GM18511 (cell line): ENCODE results near the gene ALB.

ENCODE experiments used
- ATAC-seq: cut with Tn5 transposase; IDR thresholded peaks from one replicate; pipeline ENCODE4 v1.9.1; 2021; ENCODE audit warnings: mild to moderate bottlenecking, moderate library complexity; ENCODE audit not compliant: unreplicated experiment

ALB gene

DNA sequence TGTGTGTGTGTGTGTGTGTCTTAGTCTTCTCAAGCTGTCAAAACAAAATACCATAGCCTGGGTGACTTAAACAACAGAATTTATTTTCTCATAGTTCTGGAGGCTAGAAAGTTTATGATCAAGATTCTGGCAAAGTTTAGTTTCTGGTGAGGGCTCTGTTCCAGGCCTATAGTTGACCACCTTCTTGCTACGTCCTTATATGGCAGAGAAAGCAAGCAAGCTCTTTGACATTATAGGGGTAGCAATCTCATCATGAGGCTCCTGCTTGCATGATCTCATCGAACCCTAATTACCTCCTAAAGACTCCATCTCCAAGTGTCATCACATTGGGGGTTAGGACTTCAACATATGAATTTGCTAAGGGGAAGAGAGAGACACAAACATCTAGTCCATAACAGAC lies 25.0 kb downstream of the ALB start:
- ATAC-seq = no peak

DNA sequence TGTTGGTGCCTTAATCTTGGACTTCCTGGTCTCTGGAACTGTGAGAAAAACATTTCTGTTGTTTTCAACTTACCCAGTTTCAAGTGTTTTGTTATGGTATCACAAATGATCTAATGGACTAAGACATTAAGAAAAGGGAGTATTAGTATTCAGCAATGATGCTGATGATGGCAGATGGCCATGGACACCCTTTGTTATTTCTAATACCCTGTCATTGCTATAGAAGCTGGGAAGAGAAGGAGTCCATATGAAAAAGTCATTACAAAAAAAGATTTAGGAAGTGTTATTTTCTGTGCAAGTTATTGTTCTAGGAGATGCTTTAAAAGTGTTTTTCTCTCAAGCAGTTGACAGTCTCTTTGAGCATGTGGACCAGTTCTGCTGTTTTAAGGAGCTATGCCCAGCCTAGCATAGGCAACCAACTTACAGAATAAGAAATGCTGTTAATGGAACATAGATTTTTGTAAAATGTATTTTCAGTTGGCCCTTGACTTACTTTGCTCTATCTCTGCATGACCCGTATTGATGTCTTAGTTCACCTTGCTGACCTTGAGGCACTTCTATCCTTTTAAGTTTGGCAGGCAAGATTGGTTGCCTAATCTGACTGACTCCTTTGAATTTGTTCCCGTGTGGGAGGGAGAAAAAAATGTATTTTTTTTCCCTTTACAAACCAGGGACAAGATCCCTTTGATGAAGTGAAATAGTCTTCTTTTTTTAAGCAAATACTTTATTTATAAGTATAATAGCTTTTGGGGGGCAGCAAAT lies 25.9 kb downstream of the ALB start:
- ATAC-seq = no peak

DNA sequence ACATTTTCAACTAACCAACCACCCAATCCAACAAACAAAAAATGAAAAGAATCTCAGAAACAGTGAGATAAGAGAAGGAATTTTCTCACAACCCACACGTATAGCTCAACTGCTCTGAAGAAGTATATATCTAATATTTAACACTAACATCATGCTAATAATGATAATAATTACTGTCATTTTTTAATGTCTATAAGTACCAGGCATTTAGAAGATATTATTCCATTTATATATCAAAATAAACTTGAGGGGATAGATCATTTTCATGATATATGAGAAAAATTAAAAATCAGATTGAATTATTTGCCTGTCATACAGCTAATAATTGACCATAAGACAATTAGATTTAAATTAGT lies 27.7 kb downstream of the ALB start:
- ATAC-seq = no peak

DNA sequence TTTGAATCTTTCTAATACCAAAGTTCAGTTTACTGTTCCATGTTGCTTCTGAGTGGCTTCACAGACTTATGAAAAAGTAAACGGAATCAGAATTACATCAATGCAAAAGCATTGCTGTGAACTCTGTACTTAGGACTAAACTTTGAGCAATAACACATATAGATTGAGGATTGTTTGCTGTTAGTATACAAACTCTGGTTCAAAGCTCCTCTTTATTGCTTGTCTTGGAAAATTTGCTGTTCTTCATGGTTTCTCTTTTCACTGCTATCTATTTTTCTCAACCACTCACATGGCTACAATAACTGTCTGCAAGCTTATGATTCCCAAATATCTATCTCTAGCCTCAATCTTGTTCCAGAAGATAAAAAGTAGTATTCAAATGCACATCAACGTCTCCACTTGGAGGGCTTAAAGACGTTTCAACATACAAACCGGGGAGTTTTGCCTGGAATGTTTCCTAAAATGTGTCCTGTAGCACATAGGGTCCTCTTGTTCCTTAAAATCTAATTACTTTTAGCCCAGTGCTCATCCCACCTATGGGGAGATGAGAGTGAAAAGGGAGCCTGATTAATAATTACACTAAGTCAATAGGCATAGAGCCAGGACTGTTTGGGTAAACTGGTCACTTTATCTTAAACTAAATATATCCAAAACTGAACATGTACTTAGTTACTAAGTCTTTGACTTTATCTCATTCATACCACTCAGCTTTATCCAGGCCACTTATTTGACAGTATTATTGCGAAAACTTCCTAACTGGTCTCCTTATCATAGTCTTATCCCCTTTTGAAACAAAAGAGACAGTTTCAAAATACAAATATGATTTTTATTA lies 28.3 kb downstream of the ALB start:
- no peak for ATAC-seq

DNA sequence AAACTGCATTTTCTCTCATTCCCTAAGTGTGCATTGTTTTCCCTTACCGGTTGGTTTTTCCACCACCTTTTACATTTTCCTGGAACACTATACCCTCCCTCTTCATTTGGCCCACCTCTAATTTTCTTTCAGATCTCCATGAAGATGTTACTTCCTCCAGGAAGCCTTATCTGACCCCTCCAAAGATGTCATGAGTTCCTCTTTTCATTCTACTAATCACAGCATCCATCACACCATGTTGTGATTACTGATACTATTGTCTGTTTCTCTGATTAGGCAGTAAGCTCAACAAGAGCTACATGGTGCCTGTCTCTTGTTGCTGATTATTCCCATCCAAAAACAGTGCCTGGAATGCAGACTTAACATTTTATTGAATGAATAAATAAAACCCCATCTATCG lies 29.1 kb downstream of the ALB start:
- ATAC-seq = no peak

DNA sequence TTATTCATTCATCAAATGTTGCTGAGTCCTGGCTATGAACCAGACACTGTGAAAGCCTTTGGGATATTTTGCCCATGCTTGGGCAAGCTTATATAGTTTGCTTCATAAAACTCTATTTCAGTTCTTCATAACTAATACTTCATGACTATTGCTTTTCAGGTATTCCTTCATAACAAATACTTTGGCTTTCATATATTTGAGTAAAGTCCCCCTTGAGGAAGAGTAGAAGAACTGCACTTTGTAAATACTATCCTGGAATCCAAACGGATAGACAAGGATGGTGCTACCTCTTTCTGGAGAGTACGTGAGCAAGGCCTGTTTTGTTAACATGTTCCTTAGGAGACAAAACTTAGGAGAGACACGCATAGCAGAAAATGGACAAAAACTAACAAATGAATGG lies 30.2 kb downstream of the ALB start:
- ATAC-seq = peak; percentile 72

DNA sequence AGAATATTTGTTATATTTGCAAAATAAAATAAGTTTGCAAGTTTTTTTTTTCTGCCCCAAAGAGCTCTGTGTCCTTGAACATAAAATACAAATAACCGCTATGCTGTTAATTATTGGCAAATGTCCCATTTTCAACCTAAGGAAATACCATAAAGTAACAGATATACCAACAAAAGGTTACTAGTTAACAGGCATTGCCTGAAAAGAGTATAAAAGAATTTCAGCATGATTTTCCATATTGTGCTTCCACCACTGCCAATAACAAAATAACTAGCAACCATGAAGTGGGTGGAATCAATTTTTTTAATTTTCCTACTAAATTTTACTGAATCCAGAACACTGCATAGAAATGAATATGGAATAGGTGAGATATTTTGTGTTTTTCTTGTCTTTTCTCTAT lies 31.9 kb downstream of the ALB start, which contains the start of gene AFP:
TSS of gene AFP (plus strand) at position 238 of the 400 bp plus-strand sequence. CDS start at position 280, 42 bp downstream.
- no peak for ATAC-seq

DNA sequence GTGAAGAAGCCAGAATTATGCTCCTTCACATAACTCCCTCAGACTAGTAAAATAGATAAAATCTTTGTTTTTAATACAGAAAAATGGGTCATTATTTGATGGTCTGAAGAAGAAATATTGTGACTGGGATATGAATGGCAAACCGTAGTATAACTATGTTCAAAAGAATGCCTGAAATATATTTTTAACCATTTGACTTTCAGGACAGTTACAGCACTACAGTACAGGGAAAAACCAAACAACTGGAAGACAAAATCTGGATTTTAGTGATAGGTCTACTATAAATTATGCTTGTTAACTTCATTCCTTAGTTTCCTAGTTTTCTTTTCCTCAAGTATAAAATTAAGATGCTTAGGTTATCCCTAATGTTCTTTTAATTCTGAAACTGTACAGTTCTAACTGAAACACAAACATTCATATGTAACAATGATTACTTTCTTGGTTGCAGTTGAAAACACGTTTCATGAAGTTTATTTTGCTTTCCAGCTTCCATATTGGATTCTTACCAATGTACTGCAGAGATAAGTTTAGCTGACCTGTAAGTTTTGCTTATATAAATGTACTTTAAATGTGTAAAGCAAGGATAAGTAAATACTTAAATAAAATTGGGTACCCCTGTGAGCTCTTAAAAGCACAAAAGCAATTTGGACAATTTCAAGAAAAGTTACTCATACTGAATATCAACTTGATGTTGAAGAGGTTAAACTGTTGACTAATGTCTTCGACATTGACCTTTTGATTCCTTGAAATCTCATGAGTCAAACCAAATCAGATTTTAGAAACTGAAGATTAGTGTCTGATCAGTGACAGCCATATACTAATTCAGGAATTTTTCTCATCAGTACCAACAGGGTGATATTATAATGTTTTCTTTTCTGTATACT lies 32.8 kb downstream of the ALB start:
- ATAC-seq = no peak

DNA sequence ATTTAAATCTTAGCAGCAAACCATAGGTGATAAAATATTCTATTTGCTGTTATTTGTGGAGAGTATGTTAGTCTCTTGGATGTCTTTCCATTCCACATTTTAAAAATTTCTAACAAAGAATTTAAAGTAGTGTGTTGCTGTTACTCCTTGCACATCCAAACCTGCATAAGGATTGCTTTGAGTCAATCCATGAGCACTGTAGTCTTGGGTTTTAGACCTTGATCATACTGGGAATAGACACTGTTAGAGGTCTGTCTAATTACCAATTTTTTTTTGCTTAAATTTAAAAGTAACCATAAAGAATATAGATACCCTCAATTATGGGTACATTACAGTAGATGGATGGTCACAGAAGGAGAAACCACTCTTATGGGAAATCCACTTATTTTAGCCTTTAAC lies 33.5 kb downstream of the ALB start:
- ATAC-seq = no peak

DNA sequence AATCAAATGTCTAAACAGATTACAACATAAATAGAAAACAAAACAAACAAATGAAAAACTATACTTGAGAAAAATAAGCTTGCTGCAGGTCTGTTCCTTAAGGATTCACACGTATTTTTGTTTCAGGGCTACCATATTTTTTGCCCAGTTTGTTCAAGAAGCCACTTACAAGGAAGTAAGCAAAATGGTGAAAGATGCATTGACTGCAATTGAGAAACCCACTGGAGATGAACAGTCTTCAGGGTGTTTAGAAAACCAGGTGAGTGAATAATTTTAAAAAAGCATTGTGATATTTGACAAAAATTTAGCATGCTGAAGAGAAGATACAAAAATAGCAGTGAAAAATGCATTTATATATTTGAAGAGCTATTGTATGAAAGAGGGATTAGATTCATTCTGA lies 34.0 kb downstream of the ALB start:
- no peak for ATAC-seq

DNA sequence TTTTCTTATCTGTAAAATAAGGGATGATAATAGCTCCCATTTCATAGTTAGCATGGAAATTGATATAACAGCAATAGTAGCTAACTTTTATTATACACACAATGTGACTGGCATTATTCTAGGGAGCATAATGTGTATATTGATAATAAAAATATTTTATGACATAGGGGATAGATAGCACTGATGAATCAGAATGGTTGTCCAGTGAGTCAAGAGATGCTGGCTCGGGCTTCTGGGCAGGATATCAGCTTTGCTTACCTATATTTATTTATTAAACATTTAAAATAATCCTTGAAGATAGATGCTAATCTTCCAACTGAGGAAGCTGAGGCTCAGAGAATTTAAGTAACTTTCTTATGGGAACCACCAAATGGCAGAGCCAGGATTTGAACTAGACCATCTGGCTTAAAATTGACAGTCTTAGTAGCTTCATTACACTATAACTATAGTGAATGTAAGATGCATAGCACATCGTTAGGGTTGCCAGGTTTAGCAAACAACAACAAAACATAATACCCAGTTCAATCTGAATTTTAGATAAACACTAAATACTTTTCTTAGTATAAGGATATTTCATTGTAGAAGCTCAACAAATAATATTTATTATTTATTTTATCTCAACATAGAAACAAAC lies 34.6 kb downstream of the ALB start:
- ATAC-seq = no peak

DNA sequence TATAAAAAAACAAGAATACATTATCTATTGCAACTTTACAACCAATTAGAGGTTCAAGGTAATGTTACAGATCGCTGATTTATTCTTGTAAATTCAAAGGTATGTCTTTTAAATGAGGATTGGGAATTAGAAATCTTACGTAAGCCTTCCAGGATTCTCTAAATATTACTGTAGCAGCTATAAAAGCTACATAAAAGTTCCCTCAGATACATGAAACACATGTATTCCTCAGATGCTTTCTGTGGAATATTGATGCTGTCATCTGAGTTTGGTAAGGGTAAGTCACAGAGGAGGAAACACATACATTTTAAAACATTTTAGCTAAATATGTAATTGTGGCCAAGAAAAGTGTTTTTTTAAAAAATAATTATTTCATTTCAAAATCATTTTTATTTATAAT lies 35.4 kb downstream of the ALB start:
- no peak for ATAC-seq

DNA sequence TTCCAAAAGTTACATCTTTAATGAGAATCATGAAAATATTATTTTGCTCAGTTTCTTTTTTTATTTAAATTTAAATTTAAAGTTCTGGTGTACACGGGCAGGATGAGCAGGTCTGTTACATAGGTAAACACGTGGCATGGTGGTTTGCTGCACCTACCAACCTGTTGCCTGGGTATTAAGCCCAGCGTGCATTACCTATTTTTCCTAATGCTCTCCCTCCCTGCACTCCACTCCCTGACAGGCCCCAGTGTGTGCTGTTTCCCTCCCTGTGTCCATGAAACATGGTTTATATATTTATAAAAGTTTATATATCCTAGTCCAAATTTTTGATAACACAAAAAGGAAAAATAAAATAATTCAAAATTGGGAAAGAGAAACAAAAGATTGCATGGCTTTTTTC lies 35.9 kb downstream of the ALB start:
- ATAC-seq = no peak

DNA sequence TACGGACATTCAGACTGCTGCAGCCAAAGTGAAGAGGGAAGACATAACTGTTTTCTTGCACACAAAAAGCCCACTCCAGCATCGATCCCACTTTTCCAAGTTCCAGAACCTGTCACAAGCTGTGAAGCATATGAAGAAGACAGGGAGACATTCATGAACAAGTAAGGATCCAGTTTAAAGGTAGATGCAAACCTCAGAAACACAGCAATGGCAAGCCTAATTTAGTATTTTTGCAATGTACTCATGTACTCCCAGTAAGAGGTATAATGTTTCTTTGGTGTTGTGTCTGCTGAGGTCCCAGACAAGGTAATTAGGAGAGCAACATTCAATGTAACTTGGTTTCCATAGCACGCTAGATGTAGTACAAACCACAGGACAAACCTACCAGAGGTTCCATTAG lies 36.6 kb downstream of the ALB start:
- ATAC-seq = no peak

DNA sequence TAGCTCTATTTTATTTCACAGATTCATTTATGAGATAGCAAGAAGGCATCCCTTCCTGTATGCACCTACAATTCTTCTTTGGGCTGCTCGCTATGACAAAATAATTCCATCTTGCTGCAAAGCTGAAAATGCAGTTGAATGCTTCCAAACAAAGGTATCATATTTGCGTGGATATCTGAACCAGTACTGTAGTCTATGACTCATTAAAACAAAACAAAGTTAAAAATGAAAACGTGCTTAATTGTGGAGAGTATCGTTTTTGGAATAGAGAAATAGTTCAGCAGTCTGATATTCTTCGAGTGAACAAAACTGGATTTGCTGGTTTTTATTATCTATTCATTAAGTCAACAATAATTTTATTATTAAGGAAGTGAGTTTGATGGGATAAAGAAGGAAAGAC lies 38.2 kb downstream of the ALB start:
- ATAC-seq = no peak

DNA sequence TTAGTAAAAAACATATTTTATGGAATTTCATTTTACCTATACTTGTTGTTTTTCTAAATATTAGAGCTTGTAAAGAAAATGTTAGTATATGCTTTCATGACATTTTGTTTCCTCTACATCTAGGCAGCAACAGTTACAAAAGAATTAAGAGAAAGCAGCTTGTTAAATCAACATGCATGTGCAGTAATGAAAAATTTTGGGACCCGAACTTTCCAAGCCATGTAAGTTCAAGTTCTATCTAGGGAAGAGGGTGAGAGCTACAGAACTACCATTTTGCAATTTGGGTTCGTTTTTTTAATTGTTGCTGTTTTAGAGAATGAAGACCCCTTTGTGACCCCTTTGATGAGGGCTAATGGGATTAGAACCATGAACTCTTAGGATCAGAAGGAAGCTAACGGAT lies 39.1 kb downstream of the ALB start:
- no peak for ATAC-seq

DNA sequence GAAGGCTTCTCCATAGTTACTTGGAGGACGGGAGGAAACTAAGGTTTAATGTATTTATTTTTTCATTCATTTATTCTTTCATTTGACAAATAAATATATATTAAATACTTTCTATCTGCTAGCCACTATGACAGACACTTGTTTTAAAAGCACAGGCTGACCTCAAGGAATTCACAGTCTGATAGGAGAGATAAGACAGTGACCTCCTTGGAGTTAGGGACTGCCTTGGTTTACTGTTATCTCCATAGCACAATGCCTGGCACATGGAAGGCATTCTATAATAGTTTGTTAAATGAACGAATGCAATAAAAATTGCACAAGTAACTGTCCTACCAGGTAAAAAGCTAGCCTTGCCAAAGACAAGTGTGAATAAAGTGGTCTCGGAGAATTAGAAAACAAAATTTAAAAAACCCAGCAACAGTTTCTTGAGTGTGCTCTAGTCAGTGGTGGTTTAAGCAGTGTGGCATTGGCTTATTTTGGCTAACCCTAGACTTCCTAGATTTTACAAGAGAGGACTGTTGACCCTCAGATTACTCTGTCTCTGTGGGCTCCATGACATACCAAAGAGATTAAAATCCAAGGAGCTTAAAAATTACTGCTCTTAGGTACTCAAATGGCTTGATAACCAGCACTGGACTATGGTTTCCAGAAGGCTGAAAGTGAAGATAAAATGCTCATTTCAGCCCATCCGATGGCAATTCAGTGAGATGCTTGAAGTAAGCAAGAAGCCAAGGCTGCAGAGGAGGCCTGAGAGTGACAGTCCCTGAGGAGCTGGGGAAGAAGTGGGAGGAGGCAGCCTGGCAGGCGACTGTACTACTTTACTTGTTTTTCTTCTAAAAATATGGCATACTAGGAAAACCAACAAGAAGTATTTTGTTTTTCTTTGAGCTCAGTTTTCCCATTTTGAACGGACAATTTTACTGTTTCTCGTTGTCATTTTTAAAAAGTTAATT lies 41.6 kb downstream of the ALB start:
- ATAC-seq = no peak

DNA sequence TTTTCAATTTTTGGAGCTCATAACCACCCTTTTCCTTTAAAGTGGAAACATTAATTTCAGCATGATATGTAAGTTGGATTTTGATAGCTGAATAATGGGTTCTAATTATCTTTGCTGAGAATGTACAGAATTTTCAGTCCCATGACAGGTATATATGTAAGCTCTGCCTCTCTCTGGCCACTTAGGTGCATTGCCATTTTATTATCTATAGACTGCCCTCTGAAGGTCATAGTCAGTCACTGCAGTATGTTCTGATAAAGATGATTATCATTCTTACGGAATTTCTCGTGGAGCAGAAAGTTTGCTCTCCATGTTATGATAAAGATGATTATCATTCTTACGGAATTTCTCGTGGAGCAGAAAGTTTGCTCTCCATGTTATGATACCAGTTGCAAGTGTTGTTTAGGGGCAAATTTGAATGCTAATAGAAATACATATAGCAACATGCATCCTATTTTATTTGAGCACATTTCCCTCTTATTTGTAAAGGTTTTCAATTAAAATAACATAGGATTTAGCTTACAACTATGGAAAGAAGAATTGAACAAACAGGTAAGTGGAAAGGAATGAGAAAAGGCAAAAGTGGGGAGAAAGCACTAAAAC lies 42.4 kb downstream of the ALB start:
- peak; percentile 100 for ATAC-seq

DNA sequence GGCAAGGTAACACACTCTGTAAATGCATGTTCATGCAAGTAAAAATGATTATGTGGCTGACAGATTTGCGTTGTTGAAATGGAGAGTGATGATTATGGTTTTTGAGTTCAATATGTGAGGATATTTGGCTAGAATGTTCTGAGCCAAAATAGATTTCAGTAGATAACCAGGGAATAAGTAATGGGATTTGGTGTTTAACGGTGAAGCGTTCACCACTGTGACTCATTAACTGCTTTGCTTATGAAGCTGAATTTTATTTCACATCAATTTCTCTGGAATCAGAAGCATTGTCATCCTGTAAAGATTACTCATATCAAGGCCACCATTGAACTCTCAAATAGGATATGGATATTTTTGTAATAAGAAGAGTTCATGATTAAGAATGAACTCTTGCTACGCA lies 43.6 kb downstream of the ALB start:
- no peak for ATAC-seq
